NCI-H2196 treated with DMSO at 0.1 percent for 48 hours (cell line): ENCODE measurements around the gene EN2.

ENCODE experiments used
- DNase-seq: peaks from one replicate; lab custom pipeline; 2025; ENCODE audit not compliant: unreplicated experiment; lab: John Stamatoyannopoulos, UW

EN2 gene

GRCh38 chr7:155463114-155463811 lies 5.3 kb downstream of the EN2 start:
- no peak for DNase-seq

- DNase-seq, result no peak
These were observed 6.3 kb downstream of the EN2 start for GRCh38 chr7:155464183-155464582.

- DNase-seq, result no peak
These were observed 7.2 kb downstream of the EN2 start for GRCh38 chr7:155464948-155465739.

GRCh38 chr7:155465761-155466141 lies 7.8 kb downstream of the EN2 start:
- no peak for DNase-seq

GRCh38 chr7:155466142-155466813 lies 8.3 kb downstream of the EN2 start:
- DNase-seq, result no peak

GRCh38 chr7:155466814-155467733 lies 9.1 kb downstream of the EN2 start:
- DNase-seq, result no peak

GRCh38 chr7:155467846-155468784 lies 10.2 kb downstream of the EN2 start:
- DNase-seq, result no peak

- DNase-seq, result no peak
These were observed 10.8 kb downstream of the EN2 start for GRCh38 chr7:155468785-155469148.

- no peak for DNase-seq
These were observed 11.6 kb downstream of the EN2 start for GRCh38 chr7:155469311-155470185.

GRCh38 chr7:155470186-155470487 lies 12.2 kb downstream of the EN2 start:
- no peak for DNase-seq

GRCh38 chr7:155470686-155471638 lies 13.0 kb downstream of the EN2 start:
- DNase-seq, result no peak

GRCh38 chr7:155471718-155472117 lies 13.8 kb downstream of the EN2 start:
- DNase-seq, result no peak

- no peak for DNase-seq
These were observed 19.5 kb downstream of the EN2 start for GRCh38 chr7:155477476-155477875.

GRCh38 chr7:155481764-155482163 lies 23.8 kb downstream of the EN2 start:
- DNase-seq, result no peak

- no peak for DNase-seq
These were observed 24.7 kb downstream of the EN2 start for GRCh38 chr7:155482511-155483183.

GRCh38 chr7:155483245-155483644 lies 25.3 kb downstream of the EN2 start:
- no peak for DNase-seq

- no peak for DNase-seq
These were observed 26.0 kb downstream of the EN2 start for GRCh38 chr7:155483868-155484325.
